Central memory CD8-positive, alpha-beta T cell (primary cell): ENCODE data around the gene VILL.

ENCODE experiments used
- ATAC-seq: fragments of 150-1000 bp; cut with Tn5 transposase; replicated peaks from 2 replicates; pipeline ENCODE4 v1.10.0; 2022; ENCODE audit warnings: mild to moderate bottlenecking, moderate FRiP score, moderate number of reproducible peaks; ENCODE audit not compliant: poor library complexity, severe bottlenecking; ENCODE audit errors: extremely low read depth
- DNase-seq, 2 donors: peaks; one replicate each; pipeline ENCODE4 v3.0.0; 2021; ENCODE audit warnings: low spot score in 2 of 2
- H3K27ac Mint-ChIP-seq: one replicate; pipeline ENCODE4 v1.8.0; 2022; ENCODE audit warnings: low read depth, mild to moderate bottlenecking, moderate library complexity, mixed read lengths
- H3K27me3 Mint-ChIP-seq: one replicate; pipeline ENCODE4 v1.8.0; 2022; ENCODE audit warnings: mixed read lengths
- H3K36me3 Mint-ChIP-seq: one replicate; pipeline ENCODE4 v1.8.0; 2022; ENCODE audit warnings: mild to moderate bottlenecking, moderate library complexity, mixed read lengths; ENCODE audit not compliant: insufficient read depth
- H3K4me1 Mint-ChIP-seq: one replicate; pipeline ENCODE4 v1.8.0; 2022; ENCODE audit warnings: mixed read lengths
- H3K4me3 Mint-ChIP-seq: one replicate; pipeline ENCODE4 v1.8.0; 2022; ENCODE audit warnings: mild to moderate bottlenecking, moderate library complexity, mixed read lengths
- H3K9me3 Mint-ChIP-seq: one replicate; pipeline ENCODE4 v1.8.0; 2022; ENCODE audit warnings: mixed read lengths

VILL gene

GRCh38 chr3:37990527-37990926 lies at the start of gene VILL:
VILL (plus strand) TSS chr3:37990786; CDS start chr3:37993673, 2,887 bp downstream.
- Mint-ChIP-seq H3K4me1 (peaks cover 24% of the 10 kb centered on the region), H3K9me3 (no peaks in the 10 kb centered on the region), H3K4me3 (no peak within 1 kb of the TSS), H3K27ac (peak within 1 kb of the TSS; percentile 25), H3K36me3 (peaks cover 9% of the 10 kb centered on the region), H3K27me3 (peaks cover 5% of the 10 kb centered on the region)
- ATAC-seq (no peak), DNase-seq (no peak)

DNA sequence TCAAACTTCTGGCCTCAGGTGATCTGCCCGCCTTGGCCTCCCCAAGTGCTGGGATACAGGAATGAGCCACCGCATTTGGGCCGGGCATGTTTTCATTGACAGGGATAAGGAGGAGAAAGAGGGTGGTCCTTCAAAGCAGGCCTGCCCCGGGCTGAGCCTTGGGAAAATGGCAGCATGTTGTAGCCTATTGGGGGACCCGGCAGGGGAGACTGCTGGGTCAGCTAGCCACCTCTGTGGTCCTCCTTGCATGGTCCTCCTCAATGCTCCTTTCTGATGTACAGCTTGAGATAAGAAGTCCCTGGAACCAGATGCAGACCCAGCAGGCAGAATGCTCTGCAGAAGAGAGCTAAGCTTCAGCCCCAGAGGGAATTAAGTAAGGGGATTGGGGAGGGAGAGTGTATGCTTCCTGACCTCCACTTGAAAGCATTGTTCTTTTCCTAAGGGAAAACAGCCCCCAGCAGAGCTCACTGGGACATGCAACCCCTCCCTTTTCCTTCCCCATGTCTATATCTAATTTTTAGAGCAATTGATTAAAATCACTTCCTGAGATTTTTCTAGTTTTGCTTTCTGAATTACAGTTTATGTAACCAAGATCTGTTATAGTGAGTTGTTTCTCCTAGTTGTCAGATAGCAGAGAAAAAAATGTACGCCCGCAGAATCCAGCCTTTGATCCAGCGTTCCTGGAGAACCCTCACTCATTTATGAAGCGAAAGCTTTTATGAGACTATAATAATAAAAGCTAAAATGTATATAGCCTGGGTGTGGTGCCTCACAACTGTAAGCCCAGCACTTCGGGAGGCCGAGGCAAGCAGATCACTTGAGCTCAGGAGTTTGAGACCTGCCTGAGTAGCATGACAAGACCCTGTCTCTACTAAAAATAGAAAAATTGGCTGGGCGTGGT lies 48.7 kb upstream of the VILL start:
- DNase-seq (no peak), ATAC-seq (no peak)
- H3K4me1 Mint-ChIP-seq: no peaks in the 10 kb centered on the region
- H3K4me3 Mint-ChIP-seq: no peak overlapping the region
- no peaks in the 10 kb centered on the region for H3K36me3 Mint-ChIP-seq
- H3K9me3 Mint-ChIP-seq: no peaks in the 10 kb centered on the region
- H3K27ac Mint-ChIP-seq: no peak overlapping the region
- peaks cover 16% of the 10 kb centered on the region for H3K27me3 Mint-ChIP-seq

DNA sequence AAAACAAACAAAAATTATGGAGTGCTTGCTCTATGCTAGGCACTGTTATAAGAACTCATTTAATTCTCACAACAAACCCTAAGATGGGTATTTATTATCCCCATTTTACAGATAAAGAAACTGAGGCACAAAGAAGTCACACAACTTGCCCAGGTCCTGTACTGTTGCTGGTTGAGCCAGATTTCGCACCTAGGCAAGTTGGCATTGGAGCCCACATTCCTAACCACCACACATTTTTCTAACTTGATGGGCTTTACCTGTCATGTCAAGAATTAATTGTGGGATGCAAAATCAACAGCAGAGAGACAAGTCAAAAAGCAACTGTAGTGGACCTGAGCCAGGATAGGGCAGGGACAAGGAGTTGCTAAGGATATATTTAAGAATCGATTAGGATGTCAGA lies 47.9 kb upstream of the VILL start:
- no peak overlapping the region for H3K27ac Mint-ChIP-seq
- no peaks in the 10 kb centered on the region for H3K36me3 Mint-ChIP-seq
- no peak for ATAC-seq
- no peak for DNase-seq
- no peaks in the 10 kb centered on the region for H3K4me1 Mint-ChIP-seq
- H3K27me3 Mint-ChIP-seq: peaks cover 9% of the 10 kb centered on the region
- no peaks in the 10 kb centered on the region for H3K9me3 Mint-ChIP-seq
- no peak overlapping the region for H3K4me3 Mint-ChIP-seq

GRCh38 chr3:37943126-37943525 lies 47.5 kb upstream of the VILL start:
- H3K36me3 Mint-ChIP-seq: no peaks in the 10 kb centered on the region
- H3K4me3 Mint-ChIP-seq: no peak overlapping the region
- DNase-seq: no peak
- no peaks in the 10 kb centered on the region for H3K4me1 Mint-ChIP-seq
- H3K9me3 Mint-ChIP-seq: no peaks in the 10 kb centered on the region
- peaks cover 8% of the 10 kb centered on the region for H3K27me3 Mint-ChIP-seq
- ATAC-seq: no peak
- no peak overlapping the region for H3K27ac Mint-ChIP-seq

GRCh38 chr3:37943631-37944314 lies 46.8 kb upstream of the VILL start:
- no peak overlapping the region for H3K4me3 Mint-ChIP-seq
- H3K27me3 Mint-ChIP-seq: peaks cover 8% of the 10 kb centered on the region
- H3K9me3 Mint-ChIP-seq: no peaks in the 10 kb centered on the region
- no peaks in the 10 kb centered on the region for H3K4me1 Mint-ChIP-seq
- no peaks in the 10 kb centered on the region for H3K36me3 Mint-ChIP-seq
- no peak overlapping the region for H3K27ac Mint-ChIP-seq
- ATAC-seq (no peak), DNase-seq (no peak)

- Mint-ChIP-seq H3K27ac (no peak overlapping the region), H3K9me3 (no peaks in the 10 kb centered on the region), H3K4me3 (no peak overlapping the region), H3K4me1 (no peaks in the 10 kb centered on the region), H3K36me3 (no peaks in the 10 kb centered on the region), H3K27me3 (peaks cover 8% of the 10 kb centered on the region)
- DNase-seq: no peak
- no peak for ATAC-seq
Observed at GRCh38 chr3:37944391-37944842, 46.2 kb upstream of the VILL start.

GRCh38 chr3:37945156-37945806 lies 45.3 kb upstream of the VILL start:
- peaks cover 8% of the 10 kb centered on the region for H3K27me3 Mint-ChIP-seq
- DNase-seq: no peak
- no peak for ATAC-seq
- no peaks in the 10 kb centered on the region for H3K36me3 Mint-ChIP-seq
- H3K4me3 Mint-ChIP-seq: no peak overlapping the region
- H3K9me3 Mint-ChIP-seq: no peaks in the 10 kb centered on the region
- H3K4me1 Mint-ChIP-seq: no peaks in the 10 kb centered on the region
- no peak overlapping the region for H3K27ac Mint-ChIP-seq

DNA sequence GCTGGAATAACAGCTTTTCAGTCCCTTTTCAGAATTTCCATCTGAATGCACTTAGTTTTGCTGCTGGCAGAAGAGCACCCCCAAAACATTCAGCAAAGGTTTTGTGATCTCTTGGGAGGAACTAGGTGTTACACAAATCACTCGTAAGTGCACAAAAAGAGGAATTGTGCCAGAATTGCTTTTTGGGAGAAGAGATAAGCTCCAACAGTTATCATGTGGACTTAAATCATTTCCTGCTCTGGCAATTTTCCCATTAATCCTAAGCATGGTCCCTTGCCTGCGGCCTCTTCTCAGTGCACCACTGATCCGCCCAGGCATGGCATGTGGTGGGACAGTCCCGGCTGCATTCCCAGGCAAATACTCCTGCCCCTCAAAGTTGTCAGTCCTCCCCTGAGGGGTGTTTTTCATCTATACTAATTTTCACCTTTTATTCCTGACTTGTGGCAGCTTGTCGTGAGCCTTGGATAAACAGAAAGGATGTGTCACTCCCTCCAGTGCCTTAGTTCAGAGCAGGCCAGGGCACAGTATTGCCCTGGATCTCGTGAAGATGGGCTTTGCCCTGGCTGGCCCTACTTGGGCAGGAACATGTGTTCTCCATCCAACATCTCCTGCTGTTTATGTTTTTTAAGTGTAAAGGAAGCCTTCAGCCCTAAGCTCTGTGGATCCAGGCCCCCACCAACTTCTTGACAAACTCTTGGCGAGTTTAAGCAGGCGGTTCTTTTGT lies 44.6 kb upstream of the VILL start:
- Mint-ChIP-seq H3K9me3 (no peaks in the 10 kb centered on the region), H3K27me3 (peaks cover 8% of the 10 kb centered on the region), H3K4me3 (no peak overlapping the region), H3K4me1 (no peaks in the 10 kb centered on the region), H3K36me3 (no peaks in the 10 kb centered on the region), H3K27ac (no peak overlapping the region)
- ATAC-seq (no peak), DNase-seq (no peak)

GRCh38 chr3:37946531-37946889 lies 44.1 kb upstream of the VILL start:
- ATAC-seq: no peak
- no peak overlapping the region for H3K4me3 Mint-ChIP-seq
- no peak overlapping the region for H3K27ac Mint-ChIP-seq

DNA sequence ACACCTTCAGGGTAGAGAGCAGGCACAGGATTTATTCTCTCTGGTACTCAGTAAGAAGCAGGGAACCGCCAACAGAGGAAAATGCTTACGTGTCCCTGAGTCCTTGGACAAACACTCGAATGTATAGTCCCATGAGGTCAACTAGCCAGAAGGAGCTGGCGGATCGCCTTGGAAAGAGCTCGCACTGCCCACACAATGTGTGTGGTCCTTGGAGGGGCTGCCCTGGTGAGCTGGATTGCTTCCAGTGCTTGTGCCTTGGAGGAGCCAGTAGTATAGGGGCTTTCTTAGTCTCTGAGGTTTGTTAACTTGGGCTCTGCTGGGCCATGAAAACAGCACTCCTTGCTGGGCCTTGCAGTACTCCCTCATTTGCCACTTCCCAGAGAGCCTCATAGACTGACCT lies 40.7 kb upstream of the VILL start:
- Mint-ChIP-seq H3K27ac (no peak overlapping the region), H3K4me1 (no peaks in the 10 kb centered on the region), H3K4me3 (no peak overlapping the region), H3K36me3 (no peaks in the 10 kb centered on the region), H3K9me3 (no peaks in the 10 kb centered on the region), H3K27me3 (peaks cover 8% of the 10 kb centered on the region)
- ATAC-seq (no peak), DNase-seq (no peak)

More at GRCh38 chr3:37946531-37946889, 44.1 kb upstream of the VILL start:
- Mint-ChIP-seq H3K4me1 (no peaks in the 10 kb centered on the region), H3K36me3 (no peaks in the 10 kb centered on the region), H3K27me3 (peaks cover 8% of the 10 kb centered on the region), H3K9me3 (no peaks in the 10 kb centered on the region)
- DNase-seq: no peak

- H3K4me3 Mint-ChIP-seq: no peak overlapping the region
- H3K27ac Mint-ChIP-seq: no peak overlapping the region
- H3K4me1 Mint-ChIP-seq: peaks cover 5% of the 10 kb centered on the region
- no peaks in the 10 kb centered on the region for H3K9me3 Mint-ChIP-seq
- H3K36me3 Mint-ChIP-seq: peaks cover under 1% of the 10 kb centered on the region
- DNase-seq: no peak
- H3K27me3 Mint-ChIP-seq: no peaks in the 10 kb centered on the region
- ATAC-seq: no peak
Observed at GRCh38 chr3:37952564-37952963, 38.0 kb upstream of the VILL start.

DNA sequence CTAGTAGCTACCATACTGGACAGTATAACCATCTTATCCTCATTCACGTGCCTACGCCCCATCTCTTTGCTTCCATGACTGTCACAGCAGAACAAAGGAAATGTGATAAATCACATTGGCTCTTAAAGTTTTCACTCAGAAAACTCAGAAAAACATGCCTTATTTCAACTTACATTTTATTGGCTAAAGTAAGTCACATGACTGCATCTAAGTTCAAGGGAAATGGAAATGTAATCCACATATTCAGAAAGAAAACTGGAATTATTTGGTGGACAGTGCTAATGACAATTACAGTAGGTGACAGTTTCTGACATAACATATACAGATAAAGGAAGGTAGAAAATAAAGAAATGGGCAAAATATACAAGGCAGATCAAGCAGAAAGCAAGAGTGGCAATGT lies 37.4 kb upstream of the VILL start:
- DNase-seq (no peak), ATAC-seq (no peak)
- Mint-ChIP-seq H3K4me1 (peaks cover 9% of the 10 kb centered on the region), H3K4me3 (no peak overlapping the region), H3K27me3 (no peaks in the 10 kb centered on the region), H3K27ac (no peak overlapping the region), H3K36me3 (peaks cover 2% of the 10 kb centered on the region), H3K9me3 (no peaks in the 10 kb centered on the region)
